ENCODE data around the gene CPSF4. TPM values are rescaled to one million over a fixed set of nuclear protein-coding genes. Genes with fewer than 3 reads are reported as not detected.

Gene CPSF4
- total RNA-seq, 1 donor: 23.3 TPM

DNA sequence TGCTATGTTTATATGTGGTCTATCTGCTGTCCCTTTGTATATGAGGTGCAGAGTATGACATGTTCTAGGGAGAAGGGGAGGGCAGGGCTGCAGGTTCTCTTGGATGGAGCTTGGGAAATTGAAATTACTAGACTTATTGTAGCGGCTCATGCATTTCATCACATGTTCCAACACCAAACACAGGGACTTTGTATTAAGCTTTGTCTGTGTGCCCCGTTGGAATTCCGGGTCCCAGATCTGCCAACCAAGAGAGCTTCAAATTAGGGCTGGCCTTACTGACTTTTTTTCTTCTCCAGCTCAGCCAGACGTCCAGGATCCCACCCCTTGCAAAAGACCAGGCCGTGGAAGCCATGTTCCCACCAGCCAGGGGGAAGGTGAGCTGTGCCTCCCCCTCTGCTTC, 37.4 kb downstream of the CPSF4 start:
- no peak overlapping the region for H3K4me3 ChIP-seq (ENCODE audit: low read depth, low read length)
- DNase-seq (ENCODE audit: low read depth): no peak
- TF ChIP-seq, protein P1, sequence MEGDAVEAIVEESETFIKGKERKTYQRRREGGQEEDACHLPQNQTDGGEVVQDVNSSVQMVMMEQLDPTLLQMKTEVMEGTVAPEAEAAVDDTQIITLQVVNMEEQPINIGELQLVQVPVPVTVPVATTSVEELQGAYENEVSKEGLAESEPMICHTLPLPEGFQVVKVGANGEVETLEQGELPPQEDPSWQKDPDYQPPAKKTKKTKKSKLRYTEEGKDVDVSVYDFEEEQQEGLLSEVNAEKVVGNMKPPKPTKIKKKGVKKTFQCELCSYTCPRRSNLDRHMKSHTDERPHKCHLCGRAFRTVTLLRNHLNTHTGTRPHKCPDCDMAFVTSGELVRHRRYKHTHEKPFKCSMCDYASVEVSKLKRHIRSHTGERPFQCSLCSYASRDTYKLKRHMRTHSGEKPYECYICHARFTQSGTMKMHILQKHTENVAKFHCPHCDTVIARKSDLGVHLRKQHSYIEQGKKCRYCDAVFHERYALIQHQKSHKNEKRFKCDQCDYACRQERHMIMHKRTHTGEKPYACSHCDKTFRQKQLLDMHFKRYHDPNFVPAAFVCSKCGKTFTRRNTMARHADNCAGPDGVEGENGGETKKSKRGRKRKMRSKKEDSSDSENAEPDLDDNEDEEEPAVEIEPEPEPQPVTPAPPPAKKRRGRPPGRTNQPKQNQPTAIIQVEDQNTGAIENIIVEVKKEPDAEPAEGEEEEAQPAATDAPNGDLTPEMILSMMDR (IDR thresholded peaks at IDR 0.05; ENCODE audit: insufficient read depth, low read length): no peak

DNA sequence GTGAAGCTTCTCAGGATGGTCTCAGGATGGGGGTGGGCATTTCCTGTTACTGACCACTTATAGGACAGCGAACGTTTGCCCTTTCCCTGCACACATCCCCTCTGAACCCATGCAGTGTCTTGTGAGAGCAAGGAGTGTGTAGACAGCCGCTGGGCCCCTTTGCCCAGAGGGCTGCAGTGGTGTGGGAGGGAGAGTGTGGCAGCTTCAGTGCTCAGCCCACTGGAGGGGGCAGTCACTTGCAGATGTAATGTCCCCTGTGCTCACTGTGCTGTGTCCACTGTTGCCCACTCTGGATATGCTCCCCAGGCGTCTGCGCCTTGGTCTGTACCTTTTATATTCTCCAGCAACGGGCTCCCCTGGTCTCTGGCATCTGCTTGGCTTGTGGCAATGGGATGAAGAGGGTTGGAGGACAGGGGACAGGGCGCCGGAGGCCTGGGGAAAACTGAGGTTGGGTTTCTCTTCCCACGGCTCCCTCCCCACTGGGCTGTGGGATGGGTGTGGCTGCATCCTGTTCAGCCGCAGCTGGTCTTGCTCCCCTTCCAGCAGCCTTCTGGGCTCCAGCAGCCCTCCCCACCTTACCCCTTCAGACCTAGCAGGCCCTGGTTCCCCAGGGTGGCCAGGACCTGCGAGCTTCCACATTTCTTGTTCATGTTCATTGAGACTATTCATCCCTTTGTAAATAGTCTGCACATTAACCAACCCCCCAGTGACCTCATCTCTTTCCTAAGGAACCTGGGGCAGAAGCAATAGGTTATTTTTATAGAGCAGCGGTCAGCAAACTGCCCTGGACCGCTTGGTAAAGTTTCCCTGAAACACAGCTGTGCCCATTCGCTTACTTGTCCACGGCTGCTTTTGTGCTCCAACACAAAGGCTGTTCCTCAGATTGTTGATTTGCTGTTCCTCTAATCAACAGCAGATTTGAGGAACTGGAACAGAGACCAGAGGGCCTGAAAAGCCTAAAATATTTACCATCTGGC, 40.0 kb downstream of the CPSF4 start:
- DNase-seq (ENCODE audit: low read depth): no peak
- no peak overlapping the region for H3K4me3 ChIP-seq (ENCODE audit: low read depth, low read length)
- TF ChIP-seq, protein P1 (IDR thresholded peaks at IDR 0.05; ENCODE audit: insufficient read depth, low read length): no peak

DNA sequence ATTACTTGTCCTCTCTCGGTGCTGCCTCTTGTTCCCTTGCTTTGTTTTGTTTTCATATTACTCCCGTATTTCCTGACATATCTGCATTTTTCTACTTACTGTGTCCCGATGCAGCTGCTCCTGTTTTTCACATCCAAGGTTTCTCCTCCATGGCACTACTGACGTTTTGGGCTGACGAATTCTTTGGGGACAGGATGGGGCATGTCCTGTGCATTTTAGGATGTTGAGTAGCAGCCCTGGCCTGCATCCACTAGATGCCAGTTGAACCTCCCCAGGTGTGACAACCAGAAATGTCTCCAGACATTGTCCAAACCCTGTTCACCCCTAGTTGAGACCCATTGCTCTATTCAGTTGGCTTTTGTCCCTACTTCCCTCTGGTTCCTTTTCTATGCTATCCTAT, 46.4 kb downstream of the CPSF4 start:
- no peak overlapping the region for H3K4me3 ChIP-seq (ENCODE audit: low read depth, low read length)
- TF ChIP-seq, protein P1 (IDR thresholded peaks at IDR 0.05; ENCODE audit: insufficient read depth, low read length): no peak
- DNase-seq (ENCODE audit: low read depth): no peak

DNA sequence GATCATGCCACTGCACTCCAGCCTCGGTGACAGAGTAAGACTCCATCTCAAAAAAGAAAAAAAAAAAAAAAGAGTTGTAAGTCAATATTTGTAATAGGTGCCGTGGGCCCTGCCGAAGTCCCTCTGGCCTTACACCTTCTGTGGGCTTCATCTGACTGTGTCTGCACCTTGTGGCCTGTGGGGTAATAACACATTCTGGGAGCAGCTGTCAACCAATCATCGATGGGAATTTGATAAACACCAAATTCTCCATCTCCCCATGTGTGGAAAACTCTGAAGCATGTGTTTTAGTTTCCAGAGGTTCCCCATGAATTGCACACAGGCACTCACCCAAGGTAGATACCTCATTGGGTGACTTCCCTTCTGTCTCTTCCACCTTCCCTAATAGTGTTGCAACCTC, 50.5 kb downstream of the CPSF4 start:
- H3K4me3 ChIP-seq (ENCODE audit: low read depth, low read length): no peak overlapping the region
- DNase-seq (ENCODE audit: low read depth): no peak
- TF ChIP-seq, protein P1 (IDR thresholded peaks at IDR 0.05; ENCODE audit: insufficient read depth, low read length): no peak

GRCh38 chr7:99490878-99491277, 52.1 kb downstream of the CPSF4 start:
- no peak for DNase-seq (ENCODE audit: low read depth)
- no peak overlapping the region for H3K4me3 ChIP-seq (ENCODE audit: low read depth, low read length)
- TF ChIP-seq, protein P1 (IDR thresholded peaks at IDR 0.05; ENCODE audit: insufficient read depth, low read length): no peak

DNA sequence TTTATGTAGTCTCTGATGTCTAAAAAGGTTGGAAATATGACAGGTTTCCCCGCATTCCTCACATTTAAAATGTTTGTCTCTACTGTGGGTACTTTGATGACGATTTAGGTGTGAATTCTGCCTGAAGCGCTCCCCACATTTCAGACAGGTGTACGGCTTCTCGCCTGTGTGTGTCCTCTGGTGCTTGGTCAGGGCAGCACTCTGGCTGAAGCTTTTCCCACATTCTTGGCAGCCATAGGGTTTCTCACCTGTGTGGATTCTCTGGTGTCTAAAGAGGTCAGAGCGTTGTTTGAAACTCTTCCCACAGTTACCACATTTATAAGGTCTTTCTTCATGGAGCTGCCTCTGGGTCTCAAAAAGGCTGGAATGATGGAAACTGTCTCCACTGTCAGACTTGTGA, 55.1 kb downstream of the CPSF4 start:
- TF ChIP-seq, protein P1 (IDR thresholded peaks at IDR 0.05; ENCODE audit: insufficient read depth, low read length): no peak
- no peak overlapping the region for H3K4me3 ChIP-seq (ENCODE audit: low read depth, low read length)
- DNase-seq (ENCODE audit: low read depth): no peak
